ENCODE results near the gene GABRB3.

Gene GABRB3

DNA sequence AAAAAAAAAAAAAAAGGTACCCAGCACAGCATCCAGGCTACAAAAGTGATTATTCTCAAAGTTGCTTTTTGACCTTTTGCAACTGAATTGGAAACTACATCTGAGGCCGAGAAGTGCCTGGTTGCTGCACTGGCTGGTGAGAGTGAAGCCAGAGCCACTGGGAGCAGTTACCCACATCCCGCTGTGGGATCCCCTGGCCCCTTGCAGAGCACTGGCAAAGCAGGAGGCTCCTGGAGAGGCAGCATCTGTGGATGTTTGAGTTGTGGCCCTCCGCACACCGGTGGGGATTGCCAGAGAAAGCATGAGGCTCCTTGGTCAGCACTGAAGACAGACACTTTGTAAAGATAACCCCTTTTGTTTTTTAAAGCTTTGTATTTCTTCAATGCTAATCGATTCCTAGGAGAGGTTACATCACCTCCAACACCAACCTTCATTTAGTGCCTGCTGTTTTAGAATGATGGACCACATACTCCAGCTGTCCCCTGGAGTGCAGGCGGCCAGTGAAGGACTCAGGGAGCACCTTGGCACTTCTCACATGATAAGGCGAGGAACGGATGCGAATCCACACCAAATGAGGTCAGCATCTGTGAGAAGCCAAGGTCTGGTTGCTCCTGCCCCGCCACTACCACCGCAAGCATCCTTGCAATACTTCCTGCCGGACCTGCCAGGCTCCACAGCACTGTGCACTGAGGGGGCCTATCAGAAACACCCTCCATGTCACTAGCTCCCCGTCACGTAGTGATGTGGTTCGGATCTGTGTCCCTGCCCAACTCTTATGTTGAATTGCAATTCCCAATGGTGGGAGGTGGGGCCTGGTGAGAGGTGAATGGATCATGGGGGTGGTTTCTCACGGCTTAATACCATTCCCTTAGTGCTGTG is 256.5 kb downstream of the GABRB3 start:
- H3K9me3 ChIP-seq (ENCODE audit: control insufficient read depth, insufficient read depth, low read depth, low read length) = no peaks in the 10 kb centered on the region
- no peak overlapping the region for H3K27ac ChIP-seq (ENCODE audit: extremely low read depth, low read depth, low read length)
- no peaks in the 10 kb centered on the region for H3K36me3 ChIP-seq (ENCODE audit: control insufficient read depth in 2 of 2, insufficient read depth in 1 of 2, low read length in 2 of 2)
- TF ChIP-seq ZNF214 (tag by site-specific recombination; IDR thresholded peaks at IDR 0.05; ENCODE audit: borderline replicate concordance) = no peak
- TF ChIP-seq, protein P1, sequence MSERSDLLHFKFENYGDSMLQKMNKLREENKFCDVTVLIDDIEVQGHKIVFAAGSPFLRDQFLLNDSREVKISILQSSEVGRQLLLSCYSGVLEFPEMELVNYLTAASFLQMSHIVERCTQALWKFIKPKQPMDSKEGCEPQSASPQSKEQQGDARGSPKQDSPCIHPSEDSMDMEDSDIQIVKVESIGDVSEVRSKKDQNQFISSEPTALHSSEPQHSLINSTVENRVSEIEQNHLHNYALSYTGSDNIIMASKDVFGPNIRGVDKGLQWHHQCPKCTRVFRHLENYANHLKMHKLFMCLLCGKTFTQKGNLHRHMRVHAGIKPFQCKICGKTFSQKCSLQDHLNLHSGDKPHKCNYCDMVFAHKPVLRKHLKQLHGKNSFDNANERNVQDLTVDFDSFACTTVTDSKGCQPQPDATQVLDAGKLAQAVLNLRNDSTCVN (tag by site-specific recombination; optimal IDR thresholded peaks at IDR 0.05) = no peak
- TF ChIP-seq, protein P2, sequence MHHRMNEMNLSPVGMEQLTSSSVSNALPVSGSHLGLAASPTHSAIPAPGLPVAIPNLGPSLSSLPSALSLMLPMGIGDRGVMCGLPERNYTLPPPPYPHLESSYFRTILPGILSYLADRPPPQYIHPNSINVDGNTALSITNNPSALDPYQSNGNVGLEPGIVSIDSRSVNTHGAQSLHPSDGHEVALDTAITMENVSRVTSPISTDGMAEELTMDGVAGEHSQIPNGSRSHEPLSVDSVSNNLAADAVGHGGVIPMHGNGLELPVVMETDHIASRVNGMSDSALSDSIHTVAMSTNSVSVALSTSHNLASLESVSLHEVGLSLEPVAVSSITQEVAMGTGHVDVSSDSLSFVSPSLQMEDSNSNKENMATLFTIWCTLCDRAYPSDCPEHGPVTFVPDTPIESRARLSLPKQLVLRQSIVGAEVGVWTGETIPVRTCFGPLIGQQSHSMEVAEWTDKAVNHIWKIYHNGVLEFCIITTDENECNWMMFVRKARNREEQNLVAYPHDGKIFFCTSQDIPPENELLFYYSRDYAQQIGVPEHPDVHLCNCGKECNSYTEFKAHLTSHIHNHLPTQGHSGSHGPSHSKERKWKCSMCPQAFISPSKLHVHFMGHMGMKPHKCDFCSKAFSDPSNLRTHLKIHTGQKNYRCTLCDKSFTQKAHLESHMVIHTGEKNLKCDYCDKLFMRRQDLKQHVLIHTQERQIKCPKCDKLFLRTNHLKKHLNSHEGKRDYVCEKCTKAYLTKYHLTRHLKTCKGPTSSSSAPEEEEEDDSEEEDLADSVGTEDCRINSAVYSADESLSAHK (tag by site-specific recombination; IDR thresholded peaks at IDR 0.05) = no peak
- no peak for TF ChIP-seq SETDB1 (IDR thresholded peaks at IDR 0.05; ENCODE audit: insufficient read length, low read length)
- no peak for TF ChIP-seq ZNF473 (tag by site-specific recombination; IDR thresholded peaks at IDR 0.05)
- TF ChIP-seq, protein P3, sequence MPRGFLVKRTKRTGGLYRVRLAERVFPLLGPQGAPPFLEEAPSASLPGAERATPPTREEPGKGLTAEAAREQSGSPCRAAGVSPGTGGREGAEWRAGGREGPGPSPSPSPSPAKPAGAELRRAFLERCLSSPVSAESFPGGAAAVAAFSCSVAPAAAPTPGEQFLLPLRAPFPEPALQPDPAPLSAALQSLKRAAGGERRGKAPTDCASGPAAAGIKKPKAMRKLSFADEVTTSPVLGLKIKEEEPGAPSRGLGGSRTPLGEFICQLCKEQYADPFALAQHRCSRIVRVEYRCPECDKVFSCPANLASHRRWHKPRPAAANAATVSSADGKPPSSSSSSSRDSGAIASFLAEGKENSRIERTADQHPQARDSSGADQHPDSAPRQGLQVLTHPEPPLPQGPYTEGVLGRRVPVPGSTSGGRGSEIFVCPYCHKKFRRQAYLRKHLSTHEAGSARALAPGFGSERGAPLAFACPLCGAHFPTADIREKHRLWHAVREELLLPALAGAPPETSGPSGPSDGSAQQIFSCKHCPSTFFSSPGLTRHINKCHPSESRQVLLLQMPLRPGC (tag by site-specific recombination; IDR thresholded peaks at IDR 0.05) = no peak
- no peak for TF ChIP-seq ZNF202 (tag by site-specific recombination; IDR thresholded peaks at IDR 0.05; ENCODE audit: borderline replicate concordance)
- no peak for TF ChIP-seq ZBTB1 (tag by site-specific recombination; IDR thresholded peaks at IDR 0.05)
- TF ChIP-seq ZNF140 (tag by site-specific recombination; IDR thresholded peaks at IDR 0.05) = no peak
- TF ChIP-seq, protein P4, sequence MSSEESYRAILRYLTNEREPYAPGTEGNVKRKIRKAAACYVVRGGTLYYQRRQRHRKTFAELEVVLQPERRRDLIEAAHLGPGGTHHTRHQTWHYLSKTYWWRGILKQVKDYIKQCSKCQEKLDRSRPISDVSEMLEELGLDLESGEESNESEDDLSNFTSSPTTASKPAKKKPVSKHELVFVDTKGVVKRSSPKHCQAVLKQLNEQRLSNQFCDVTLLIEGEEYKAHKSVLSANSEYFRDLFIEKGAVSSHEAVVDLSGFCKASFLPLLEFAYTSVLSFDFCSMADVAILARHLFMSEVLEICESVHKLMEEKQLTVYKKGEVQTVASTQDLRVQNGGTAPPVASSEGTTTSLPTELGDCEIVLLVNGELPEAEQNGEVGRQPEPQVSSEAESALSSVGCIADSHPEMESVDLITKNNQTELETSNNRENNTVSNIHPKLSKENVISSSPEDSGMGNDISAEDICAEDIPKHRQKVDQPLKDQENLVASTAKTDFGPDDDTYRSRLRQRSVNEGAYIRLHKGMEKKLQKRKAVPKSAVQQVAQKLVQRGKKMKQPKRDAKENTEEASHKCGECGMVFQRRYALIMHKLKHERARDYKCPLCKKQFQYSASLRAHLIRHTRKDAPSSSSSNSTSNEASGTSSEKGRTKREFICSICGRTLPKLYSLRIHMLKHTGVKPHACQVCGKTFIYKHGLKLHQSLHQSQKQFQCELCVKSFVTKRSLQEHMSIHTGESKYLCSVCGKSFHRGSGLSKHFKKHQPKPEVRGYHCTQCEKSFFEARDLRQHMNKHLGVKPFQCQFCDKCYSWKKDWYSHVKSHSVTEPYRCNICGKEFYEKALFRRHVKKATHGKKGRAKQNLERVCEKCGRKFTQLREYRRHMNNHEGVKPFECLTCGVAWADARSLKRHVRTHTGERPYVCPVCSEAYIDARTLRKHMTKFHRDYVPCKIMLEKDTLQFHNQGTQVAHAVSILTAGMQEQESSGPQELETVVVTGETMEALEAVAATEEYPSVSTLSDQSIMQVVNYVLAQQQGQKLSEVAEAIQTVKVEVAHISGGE (tag by site-specific recombination; conservative IDR thresholded peaks at IDR 0.05; ENCODE audit: low read depth) = no peak
- TF ChIP-seq ZNF776 (tag by site-specific recombination; IDR thresholded peaks at IDR 0.05; ENCODE audit: borderline replicate concordance) = no peak
- TF ChIP-seq ZNF610 (tag by site-specific recombination; IDR thresholded peaks at IDR 0.05; ENCODE audit: borderline replicate concordance) = no peak
- no peak for TF ChIP-seq ZNF132 (tag by site-specific recombination; IDR thresholded peaks at IDR 0.05; ENCODE audit: borderline replicate concordance)
- TF ChIP-seq ZNF629 (tag by site-specific recombination; IDR thresholded peaks at IDR 0.05) = no peak
- no peak for TF ChIP-seq ZNF664 (tag by site-specific recombination; IDR thresholded peaks at IDR 0.05)
- no peak for TF ChIP-seq OVOL3 (tag by site-specific recombination; IDR thresholded peaks at IDR 0.05)
- no peak for TF ChIP-seq ZNF624 (tag by site-specific recombination; IDR thresholded peaks at IDR 0.05)
- no peak for TF ChIP-seq ZNF544 (tag by site-specific recombination; IDR thresholded peaks at IDR 0.05)
- no peak for TF ChIP-seq ZNF155 (tag by site-specific recombination; IDR thresholded peaks at IDR 0.05)
- H3K4me3 ChIP-seq (ENCODE audit: low read depth, low read length) = no peak overlapping the region
- H3K4me1 ChIP-seq (ENCODE audit: control insufficient read depth, insufficient read depth, low read length) = no peaks in the 10 kb centered on the region
- CTCF ChIA-PET = no interaction called here
- POLR2A ChIA-PET = no interaction called here

All from HEK293 (cell line).